IPS-15b (cell line): ENCODE data around the gene OAS3.
"Not testable (repeated sequence)": the region's sequence is repeated elsewhere in the genome, so short reads cannot be mapped to it uniquely, and the experiment has no call there.

Source experiments
- H3K27me3 ChIP-seq: one replicate; pipeline ENCODE4 v1.6.1; 2013; ENCODE audit warnings: low read length; ENCODE audit not compliant: control insufficient read depth, insufficient read depth
- H3K36me3 ChIP-seq: one replicate; pipeline ENCODE4 v1.6.1; 2013; ENCODE audit warnings: low read length; ENCODE audit not compliant: control insufficient read depth, insufficient read depth
- H3K4me1 ChIP-seq: one replicate; pipeline ENCODE4 v1.6.1; 2013; ENCODE audit warnings: mild to moderate bottlenecking, low read length; ENCODE audit not compliant: control insufficient read depth, insufficient read depth
- H3K4me3 ChIP-seq: one replicate; pipeline ENCODE4 v1.5.1; 2013; ENCODE audit warnings: low read depth, low read length
- H3K9ac ChIP-seq: one replicate; pipeline ENCODE4 v1.6.1; 2013; ENCODE audit warnings: low read depth, mild to moderate bottlenecking, low read length
- H3K9me3 ChIP-seq: one replicate; pipeline ENCODE4 v1.6.1; 2013; ENCODE audit warnings: mild to moderate bottlenecking, low read length; ENCODE audit not compliant: control insufficient read depth, insufficient read depth

Gene OAS3

DNA sequence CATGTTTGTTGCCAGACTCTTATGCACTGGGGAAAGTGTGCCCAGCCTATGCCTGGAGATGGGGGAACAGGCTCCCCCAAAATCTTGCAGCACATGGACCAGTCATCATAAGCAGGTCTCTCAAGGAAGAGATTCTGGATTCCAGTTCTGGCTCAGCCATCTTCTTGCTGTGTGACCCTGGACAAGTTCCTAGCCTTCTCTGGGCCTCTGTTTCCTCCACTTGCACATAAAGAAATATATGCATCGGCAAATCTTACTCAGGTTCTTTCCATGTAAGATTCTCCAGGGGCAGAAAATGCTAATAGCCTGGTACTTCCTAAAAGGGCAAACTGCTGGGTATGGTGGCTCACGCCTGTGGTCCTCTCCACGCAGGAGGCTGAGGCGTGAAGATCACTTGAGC lies 7.2 kb downstream of the OAS3 start:
- Histone ChIP-seq H3K9me3 (no peaks in the 10 kb centered on the region), H3K4me3 (no peak overlapping the region), H3K9ac (no peak overlapping the region), H3K4me1 (no peaks in the 10 kb centered on the region), H3K36me3 (no peaks in the 10 kb centered on the region), H3K27me3 (no peaks in the 10 kb centered on the region)

DNA sequence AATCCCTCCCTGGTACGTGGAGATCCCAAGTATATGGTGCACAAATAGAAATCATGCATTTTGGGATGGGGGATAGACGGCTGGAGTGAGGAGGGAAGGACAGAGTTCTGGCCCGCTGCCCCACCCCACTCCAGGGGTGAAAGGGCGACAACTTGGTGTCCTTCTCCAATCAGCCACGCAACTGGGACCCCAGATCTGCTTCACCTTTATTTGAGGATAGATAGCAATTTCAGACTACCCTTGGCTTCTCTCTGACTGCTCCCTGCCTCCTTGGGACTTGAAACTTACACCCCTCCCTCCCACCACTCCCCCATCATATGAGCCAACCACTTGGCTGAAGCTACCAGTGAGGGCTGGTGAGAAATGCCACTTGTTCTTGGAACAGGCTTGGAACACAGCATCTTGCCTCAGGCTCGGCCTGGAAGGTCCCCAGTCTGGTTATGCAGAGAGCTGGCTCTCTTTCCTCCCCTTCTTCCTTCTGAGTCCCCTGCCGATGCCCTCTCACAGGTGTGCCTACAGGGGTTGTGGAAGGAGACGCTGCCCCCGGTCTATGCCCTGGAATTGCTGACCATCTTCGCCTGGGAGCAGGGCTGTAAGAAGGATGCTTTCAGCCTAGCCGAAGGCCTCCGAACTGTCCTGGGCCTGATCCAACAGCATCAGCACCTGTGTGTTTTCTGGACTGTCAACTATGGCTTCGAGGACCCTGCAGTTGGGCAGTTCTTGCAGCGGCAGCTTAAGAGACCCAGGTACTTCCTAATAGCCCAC lies 8.1 kb downstream of the OAS3 start:
- no peaks in the 10 kb centered on the region for H3K4me1 ChIP-seq
- H3K27me3 ChIP-seq: no peaks in the 10 kb centered on the region
- no peaks in the 10 kb centered on the region for H3K36me3 ChIP-seq
- no peak overlapping the region for H3K9ac ChIP-seq
- H3K9me3 ChIP-seq: no peaks in the 10 kb centered on the region
- H3K4me3 ChIP-seq: no peak overlapping the region

DNA sequence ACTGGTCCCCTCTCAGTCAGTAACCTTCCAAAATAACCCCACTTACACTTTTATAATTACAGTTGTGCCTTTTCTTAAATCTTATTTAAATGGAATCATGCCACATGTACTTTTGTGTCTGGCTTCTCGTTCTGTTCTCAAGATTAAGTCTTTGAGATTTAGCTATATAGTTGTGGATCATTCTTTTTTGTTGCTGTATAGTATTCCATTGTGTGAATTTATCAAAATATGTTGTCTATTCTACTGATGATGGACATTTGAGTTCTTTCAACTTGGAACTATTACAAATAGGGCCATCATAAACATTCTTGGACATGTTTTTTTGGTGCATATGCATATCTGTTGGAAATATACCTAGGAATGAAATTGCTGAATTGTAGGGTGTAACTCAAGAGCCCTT lies 9.0 kb downstream of the OAS3 start:
- no peaks in the 10 kb centered on the region for H3K4me1 ChIP-seq
- H3K9ac ChIP-seq: no peak overlapping the region
- no peaks in the 10 kb centered on the region for H3K36me3 ChIP-seq
- H3K9me3 ChIP-seq: no peaks in the 10 kb centered on the region
- H3K4me3 ChIP-seq: no peak overlapping the region
- H3K27me3 ChIP-seq: no peaks in the 10 kb centered on the region

DNA sequence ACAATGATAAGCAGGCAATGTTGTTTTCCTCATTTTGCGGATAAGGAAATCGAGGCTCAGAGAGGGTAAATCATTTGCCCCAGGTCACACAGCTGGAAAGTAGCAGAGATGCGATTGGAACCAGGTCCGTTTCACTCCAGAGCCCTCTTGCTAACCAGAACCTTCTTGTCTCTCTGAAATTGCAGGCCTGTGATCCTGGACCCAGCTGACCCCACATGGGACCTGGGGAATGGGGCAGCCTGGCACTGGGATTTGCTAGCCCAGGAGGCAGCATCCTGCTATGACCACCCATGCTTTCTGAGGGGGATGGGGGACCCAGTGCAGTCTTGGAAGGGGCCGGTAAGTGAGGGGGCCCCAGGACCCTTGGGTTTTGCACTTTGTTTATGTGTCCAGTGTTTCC lies 9.5 kb downstream of the OAS3 start:
- Histone ChIP-seq H3K4me3 (no peak overlapping the region), H3K36me3 (no peaks in the 10 kb centered on the region), H3K27me3 (no peaks in the 10 kb centered on the region), H3K9ac (no peak overlapping the region), H3K9me3 (no peaks in the 10 kb centered on the region), H3K4me1 (no peaks in the 10 kb centered on the region)

DNA sequence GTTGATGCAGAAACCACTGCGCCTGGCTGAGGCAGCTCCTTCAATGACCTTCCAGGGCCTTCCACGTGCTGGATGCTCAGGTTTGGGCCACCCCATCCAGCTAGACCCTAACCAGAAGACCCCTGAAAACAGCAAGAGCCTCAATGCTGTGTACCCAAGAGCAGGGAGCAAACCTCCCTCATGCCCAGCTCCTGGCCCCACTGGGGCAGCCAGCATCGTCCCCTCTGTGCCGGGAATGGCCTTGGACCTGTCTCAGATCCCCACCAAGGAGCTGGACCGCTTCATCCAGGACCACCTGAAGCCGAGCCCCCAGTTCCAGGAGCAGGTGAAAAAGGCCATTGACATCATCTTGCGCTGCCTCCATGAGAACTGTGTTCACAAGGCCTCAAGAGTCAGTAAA lies 10.5 kb downstream of the OAS3 start:
- H3K9me3 ChIP-seq: no peaks in the 10 kb centered on the region
- no peaks in the 10 kb centered on the region for H3K4me1 ChIP-seq
- no peak overlapping the region for H3K9ac ChIP-seq
- no peaks in the 10 kb centered on the region for H3K36me3 ChIP-seq
- no peaks in the 10 kb centered on the region for H3K27me3 ChIP-seq
- no peak overlapping the region for H3K4me3 ChIP-seq

DNA sequence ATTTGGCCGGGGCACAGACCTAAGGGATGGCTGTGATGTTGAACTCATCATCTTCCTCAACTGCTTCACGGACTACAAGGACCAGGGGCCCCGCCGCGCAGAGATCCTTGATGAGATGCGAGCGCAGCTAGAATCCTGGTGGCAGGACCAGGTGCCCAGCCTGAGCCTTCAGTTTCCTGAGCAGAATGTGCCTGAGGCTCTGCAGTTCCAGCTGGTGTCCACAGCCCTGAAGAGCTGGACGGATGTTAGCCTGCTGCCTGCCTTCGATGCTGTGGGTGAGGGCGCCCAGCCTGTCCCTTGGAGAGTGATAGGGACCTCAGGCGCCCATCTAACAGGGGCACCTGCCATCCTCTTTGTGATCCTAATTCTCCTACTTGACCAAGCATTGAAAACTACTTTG lies 12.4 kb downstream of the OAS3 start:
- no peak overlapping the region for H3K9ac ChIP-seq
- H3K4me3 ChIP-seq: no peak overlapping the region
- H3K36me3 ChIP-seq: no peaks in the 10 kb centered on the region
- H3K9me3 ChIP-seq: no peaks in the 10 kb centered on the region
- H3K4me1 ChIP-seq: no peaks in the 10 kb centered on the region
- no peaks in the 10 kb centered on the region for H3K27me3 ChIP-seq

DNA sequence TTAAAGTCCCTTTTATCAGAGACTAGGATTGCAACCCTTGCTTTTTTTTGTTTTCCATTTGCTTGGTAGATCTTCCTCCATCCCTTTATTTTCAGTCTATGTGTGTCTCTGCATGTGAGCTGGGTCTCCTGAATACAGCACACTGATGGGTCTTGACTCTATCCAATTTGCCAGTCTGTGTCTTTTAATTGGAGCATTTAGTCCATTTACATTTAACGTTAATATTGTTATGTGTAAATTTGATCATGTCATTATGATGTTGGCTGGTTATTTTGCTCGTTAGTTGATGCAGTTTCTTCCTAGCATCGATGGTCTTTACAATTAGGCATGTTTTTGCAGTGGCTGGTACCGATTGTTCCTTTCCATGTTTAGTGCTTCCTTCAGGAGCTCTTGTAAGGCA lies 18.9 kb downstream of the OAS3 start:
- H3K9me3 ChIP-seq, H3K9ac ChIP-seq, H3K27me3 ChIP-seq, H3K36me3 ChIP-seq, H3K4me3 ChIP-seq, H3K4me1 ChIP-seq: not testable (repeated sequence)

DNA sequence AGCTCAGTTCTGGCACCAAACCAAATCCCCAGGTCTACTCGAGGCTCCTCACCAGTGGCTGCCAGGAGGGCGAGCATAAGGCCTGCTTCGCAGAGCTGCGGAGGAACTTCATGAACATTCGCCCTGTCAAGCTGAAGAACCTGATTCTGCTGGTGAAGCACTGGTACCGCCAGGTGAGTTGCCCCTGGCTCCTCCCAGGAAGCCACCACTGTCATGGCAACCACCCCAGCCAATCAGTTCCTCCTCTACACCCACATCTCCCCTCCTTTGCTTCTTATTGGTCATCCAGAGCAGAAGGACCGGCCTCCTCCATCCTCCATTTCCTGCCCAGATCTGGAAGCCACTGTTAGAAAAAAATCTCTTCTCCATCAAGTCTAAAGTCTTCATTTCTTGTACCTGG lies 22.8 kb downstream of the OAS3 start:
- no peaks in the 10 kb centered on the region for H3K36me3 ChIP-seq
- H3K4me1 ChIP-seq: no peaks in the 10 kb centered on the region
- no peaks in the 10 kb centered on the region for H3K27me3 ChIP-seq
- peaks cover 5% of the 10 kb centered on the region for H3K9me3 ChIP-seq
- H3K9ac ChIP-seq: no peak overlapping the region
- no peak overlapping the region for H3K4me3 ChIP-seq

DNA sequence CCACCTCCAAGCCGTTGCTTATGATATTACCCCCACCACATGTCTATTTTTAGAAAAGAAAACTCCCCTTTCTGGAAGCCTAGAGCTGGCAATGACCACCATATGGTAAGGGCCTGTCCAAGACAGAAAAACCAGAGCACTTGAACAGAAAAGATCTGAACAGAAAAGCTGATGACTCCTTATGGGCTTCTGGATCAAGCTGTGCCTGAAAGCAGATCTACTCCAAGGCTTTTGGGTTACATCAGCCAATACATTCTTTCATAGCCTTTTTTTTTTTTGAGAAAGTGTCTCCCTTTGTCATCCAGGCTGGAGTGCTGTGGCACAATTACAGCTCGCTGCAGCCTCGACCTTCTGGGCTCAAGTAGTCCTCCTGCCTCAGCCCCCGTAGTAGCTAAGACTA lies 23.3 kb downstream of the OAS3 start:
- no peak overlapping the region for H3K4me3 ChIP-seq
- H3K4me1 ChIP-seq: no peaks in the 10 kb centered on the region
- peaks cover 5% of the 10 kb centered on the region for H3K9me3 ChIP-seq
- H3K27me3 ChIP-seq: no peaks in the 10 kb centered on the region
- H3K36me3 ChIP-seq: no peaks in the 10 kb centered on the region
- H3K9ac ChIP-seq: no peak overlapping the region

DNA sequence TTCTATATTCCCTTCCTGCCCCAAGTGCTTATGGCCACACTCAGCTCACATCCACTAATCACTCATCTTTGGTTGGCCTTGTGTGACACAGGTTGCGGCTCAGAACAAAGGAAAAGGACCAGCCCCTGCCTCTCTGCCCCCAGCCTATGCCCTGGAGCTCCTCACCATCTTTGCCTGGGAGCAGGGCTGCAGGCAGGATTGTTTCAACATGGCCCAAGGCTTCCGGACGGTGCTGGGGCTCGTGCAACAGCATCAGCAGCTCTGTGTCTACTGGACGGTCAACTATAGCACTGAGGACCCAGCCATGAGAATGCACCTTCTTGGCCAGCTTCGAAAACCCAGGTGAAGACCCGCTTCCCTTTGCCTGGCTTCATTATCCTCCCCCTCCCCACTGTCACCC lies 24.3 kb downstream of the OAS3 start:
- Histone ChIP-seq H3K9ac (no peak overlapping the region), H3K9me3 (peaks cover 5% of the 10 kb centered on the region), H3K27me3 (no peaks in the 10 kb centered on the region), H3K4me1 (no peaks in the 10 kb centered on the region), H3K4me3 (no peak overlapping the region), H3K36me3 (no peaks in the 10 kb centered on the region)

DNA sequence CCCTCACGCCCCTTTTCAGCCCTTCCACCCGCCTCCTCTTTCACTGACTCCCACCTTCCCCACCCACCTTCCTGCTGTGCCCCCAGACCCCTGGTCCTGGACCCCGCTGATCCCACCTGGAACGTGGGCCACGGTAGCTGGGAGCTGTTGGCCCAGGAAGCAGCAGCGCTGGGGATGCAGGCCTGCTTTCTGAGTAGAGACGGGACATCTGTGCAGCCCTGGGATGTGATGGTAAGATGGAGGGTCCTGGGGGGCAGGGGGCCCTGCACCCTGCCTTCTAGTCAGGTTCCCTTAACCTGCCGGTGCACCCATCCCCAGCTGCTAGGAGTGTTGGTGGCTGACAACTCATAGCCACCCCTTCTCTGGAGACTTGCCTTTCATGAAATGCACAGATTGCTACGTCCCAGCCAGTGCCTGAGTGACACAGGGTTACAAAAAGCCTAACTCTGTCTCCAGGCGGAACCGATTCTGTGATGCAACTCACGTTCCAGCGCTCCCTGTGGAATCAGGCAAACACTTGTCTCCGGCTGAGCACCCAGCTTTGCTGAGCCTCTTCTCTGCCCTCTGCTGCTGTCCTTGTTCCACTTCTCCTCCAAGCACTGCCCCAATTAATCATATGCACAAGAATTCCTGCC lies 25.1 kb downstream of the OAS3 start:
- H3K4me3 ChIP-seq: no peak overlapping the region
- no peak overlapping the region for H3K9ac ChIP-seq
- H3K36me3 ChIP-seq: no peaks in the 10 kb centered on the region
- peaks cover 5% of the 10 kb centered on the region for H3K9me3 ChIP-seq
- H3K4me1 ChIP-seq: no peaks in the 10 kb centered on the region
- no peaks in the 10 kb centered on the region for H3K27me3 ChIP-seq

DNA sequence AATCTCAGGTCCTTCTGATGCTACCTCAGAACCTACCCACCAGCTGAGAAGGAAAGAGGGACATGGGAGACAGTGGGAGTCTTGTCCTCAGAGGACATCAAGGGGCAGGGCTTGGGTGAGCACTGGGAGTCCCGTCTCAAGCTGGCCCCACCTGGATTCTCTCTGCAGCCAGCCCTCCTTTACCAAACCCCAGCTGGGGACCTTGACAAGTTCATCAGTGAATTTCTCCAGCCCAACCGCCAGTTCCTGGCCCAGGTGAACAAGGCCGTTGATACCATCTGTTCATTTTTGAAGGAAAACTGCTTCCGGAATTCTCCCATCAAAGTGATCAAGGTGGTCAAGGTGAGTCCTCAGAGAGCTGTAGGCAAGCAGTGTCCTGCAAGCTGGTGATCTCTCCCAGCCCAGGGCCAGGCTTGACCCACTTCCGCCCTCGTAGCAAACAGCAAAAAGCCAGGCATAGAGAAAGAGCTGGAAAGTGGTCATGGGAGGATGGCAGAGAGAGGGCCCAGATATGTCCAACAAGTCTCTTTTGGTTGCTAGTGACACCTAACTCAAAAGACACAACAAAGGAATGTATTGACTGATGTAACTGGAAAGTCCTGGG lies 25.9 kb downstream of the OAS3 start:
- Histone ChIP-seq H3K9me3 (peaks cover 5% of the 10 kb centered on the region), H3K36me3 (no peaks in the 10 kb centered on the region), H3K27me3 (no peaks in the 10 kb centered on the region), H3K4me1 (no peaks in the 10 kb centered on the region), H3K9ac (no peak overlapping the region), H3K4me3 (no peak overlapping the region)
